Measurements from ENCODE around the gene FGF9. TPM values are rescaled to one million over a fixed set of nuclear protein-coding genes. Genes with fewer than 3 reads are reported as not detected.

The FGF9 gene
- total and polyA plus RNA-seq, 2 of the 8 experiments (the other 6 are each of a cell fraction or from before 2014, with no cell fraction given) = 0.02 TPM; not detected in 1

DNA sequence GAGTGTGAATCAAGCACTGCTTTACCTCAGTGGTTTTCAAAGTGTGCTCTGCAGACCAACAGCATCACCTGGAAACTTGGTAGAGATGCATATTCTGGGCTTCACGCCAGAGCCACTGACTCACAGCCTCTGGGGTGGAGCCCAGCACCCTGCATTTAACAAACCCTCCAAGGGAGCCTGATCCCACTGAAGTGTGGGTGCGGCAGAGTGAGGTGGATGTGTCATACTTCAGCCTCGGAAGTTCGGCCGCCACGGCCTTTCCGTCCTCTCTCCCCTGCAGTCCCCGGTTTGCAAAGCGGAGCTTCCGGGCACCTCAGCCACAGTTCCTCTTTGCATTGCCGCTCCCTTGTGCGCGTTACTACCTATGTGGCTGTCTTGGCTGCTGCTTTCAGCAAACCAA lies 33.6 kb upstream of the FGF9 start:
- Histone ChIP-seq H2BK20ac (ENCODE audit: low read length) (no peak overlapping the region), H3K14ac (ENCODE audit: insufficient read length) (no peak overlapping the region), H4K20me1 (replicated peaks in 1 of 2; ENCODE audit: control insufficient read depth in 1 of 2, insufficient read depth in 2 of 2, low read length in 2 of 2) (no peaks in the 10 kb centered on the region), H2BK12ac (ENCODE audit: low read depth, low read length) (peak overlapping the region; percentile 46; the same call in 1 of the 2 replicates), H3K18ac (ENCODE audit: extremely low read depth, low read length) (no peak overlapping the region), H3K4me2 (ENCODE audit: insufficient read depth in 1 of 2, low read depth in 2 of 2, low read length in 2 of 2) (no peak overlapping the region), H2AK5ac (ENCODE audit: low read depth, low read length) (no peak overlapping the region), H3K4ac (replicated peaks; ENCODE audit: insufficient read length, low read depth, low read length) (no peak overlapping the region), H2BK5ac (ENCODE audit: low read depth, low read length) (no peak overlapping the region), H3K23me2 (ENCODE audit: low read depth, low read length) (no peaks in the 10 kb centered on the region; the same call in 1 of the 2 replicates), H3K79me1 (ENCODE audit: low read depth, low read length) (no peaks in the 10 kb centered on the region), H3K4me1 (replicated peaks in 1 of 4; ENCODE audit: control insufficient read depth in 3 of 4, insufficient read depth in 4 of 4, low read length in 3 of 4) (no peaks in the 10 kb centered on the region), H3K27ac (ENCODE audit: low read depth, low read length) (no peak overlapping the region), H4K8ac (ENCODE audit: extremely low read depth, insufficient read depth, low read length) (no peak overlapping the region), H4K5ac (ENCODE audit: insufficient read length, low read depth, low read length) (no peak overlapping the region), H3K79me2 (ENCODE audit: control insufficient read depth in 1 of 2, insufficient read depth in 2 of 2, low read length in 2 of 2) (no peaks in the 10 kb centered on the region), H3K23ac (ENCODE audit: insufficient read length) (no peak overlapping the region), H3K56ac (replicated peaks; ENCODE audit: insufficient read length, low read depth, low read length) (no peak overlapping the region), H3K9ac (replicated peaks in 1 of 4; ENCODE audit: extremely low read depth in 1 of 4, low read depth in 3 of 4, low read length in 3 of 4) (no peak overlapping the region), H2AFZ (ENCODE audit: low read length) (no peak overlapping the region), H3K4me3 (ENCODE audit: extremely low read depth in 1 of 4, insufficient read depth in 2 of 4, low read depth in 3 of 4, low read length in 4 of 4) (no peak overlapping the region), H4K91ac (replicated peaks; ENCODE audit: insufficient read length, low read length) (no peak overlapping the region), H2BK15ac (ENCODE audit: low read length) (no peak overlapping the region), H2BK120ac (replicated peaks; ENCODE audit: low read depth, low read length) (no peak overlapping the region), H3K9me3 (ENCODE audit: insufficient read depth in 2 of 2, low read depth in 1 of 2, low read length in 1 of 2) (no peaks in the 10 kb centered on the region), H3K27me3 (replicated peaks in 1 of 4; ENCODE audit: control insufficient read depth in 3 of 4, extremely low read depth in 1 of 4, insufficient read depth in 3 of 4, low read length in 3 of 4) (no peaks in the 10 kb centered on the region), H3K36me3 (ENCODE audit: control insufficient read depth in 2 of 4, insufficient read depth in 4 of 4, low read length in 3 of 4) (no peaks in the 10 kb centered on the region)
- POLR2A ChIA-PET (ENCODE audit: partially characterized antibody) = no interaction called here
- no peak for DNase-seq (ENCODE audit: low read depth in 1 of 2, low spot score in 2 of 2)
- CTCF ChIA-PET (ENCODE audit: partially characterized antibody) = interaction anchor here (0.7 to 5.8 kb wide), 26 partner anchors 9 to 1158 kb away, joined by 3 to 41 read pairs (median 4); no protein-coding TSS in a partner anchor
- 93% methylated on average over 12 of the region's 13 CpGs; no CpG with 5 or more reads in 1 of the 2 experiments for WGBS, 2 experiments (ENCODE audit: extremely low coverage in 1 of 2, insufficient coverage in 1 of 2, insufficient read length in 1 of 2, insufficient replicate concordance in 2 of 2, low coverage in 1 of 2, low lambda C conversion rate in 2 of 2, missing lambda C conversion rate in 1 of 2)
- FAIRE-seq = no peak
- TF ChIP-seq TAF1 (IDR thresholded peaks at IDR 0.05; ENCODE audit: low read depth, low read length) (no peak), HDAC2 (IDR thresholded peaks at IDR 0.05; ENCODE audit: borderline replicate concordance in 1 of 2, low read depth in 2 of 2, low read length in 2 of 2) (no peak), JUND (IDR thresholded peaks at IDR 0.05; ENCODE audit: low read length) (no peak), BACH1 (IDR thresholded peaks at IDR 0.05; ENCODE audit: low read length) (no peak), RFX5 (IDR thresholded peaks at IDR 0.05; ENCODE audit: borderline replicate concordance, low read depth, low read length) (no peak), NANOG (IDR thresholded peaks at IDR 0.05; ENCODE audit: insufficient read depth, low read depth, low read length, poor library complexity, severe bottlenecking) (no peak), NRF1 (IDR thresholded peaks at IDR 0.05; ENCODE audit: low read depth, low read length) (no peak)
- TF ChIP-seq, protein P1, sequence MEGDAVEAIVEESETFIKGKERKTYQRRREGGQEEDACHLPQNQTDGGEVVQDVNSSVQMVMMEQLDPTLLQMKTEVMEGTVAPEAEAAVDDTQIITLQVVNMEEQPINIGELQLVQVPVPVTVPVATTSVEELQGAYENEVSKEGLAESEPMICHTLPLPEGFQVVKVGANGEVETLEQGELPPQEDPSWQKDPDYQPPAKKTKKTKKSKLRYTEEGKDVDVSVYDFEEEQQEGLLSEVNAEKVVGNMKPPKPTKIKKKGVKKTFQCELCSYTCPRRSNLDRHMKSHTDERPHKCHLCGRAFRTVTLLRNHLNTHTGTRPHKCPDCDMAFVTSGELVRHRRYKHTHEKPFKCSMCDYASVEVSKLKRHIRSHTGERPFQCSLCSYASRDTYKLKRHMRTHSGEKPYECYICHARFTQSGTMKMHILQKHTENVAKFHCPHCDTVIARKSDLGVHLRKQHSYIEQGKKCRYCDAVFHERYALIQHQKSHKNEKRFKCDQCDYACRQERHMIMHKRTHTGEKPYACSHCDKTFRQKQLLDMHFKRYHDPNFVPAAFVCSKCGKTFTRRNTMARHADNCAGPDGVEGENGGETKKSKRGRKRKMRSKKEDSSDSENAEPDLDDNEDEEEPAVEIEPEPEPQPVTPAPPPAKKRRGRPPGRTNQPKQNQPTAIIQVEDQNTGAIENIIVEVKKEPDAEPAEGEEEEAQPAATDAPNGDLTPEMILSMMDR (IDR thresholded peaks at IDR 0.05; ENCODE audit: control extremely low read depth in 1 of 3, insufficient read depth in 1 of 3, low read depth in 1 of 3, low read length in 3 of 3) = no peak
- TF ChIP-seq, protein P2, sequence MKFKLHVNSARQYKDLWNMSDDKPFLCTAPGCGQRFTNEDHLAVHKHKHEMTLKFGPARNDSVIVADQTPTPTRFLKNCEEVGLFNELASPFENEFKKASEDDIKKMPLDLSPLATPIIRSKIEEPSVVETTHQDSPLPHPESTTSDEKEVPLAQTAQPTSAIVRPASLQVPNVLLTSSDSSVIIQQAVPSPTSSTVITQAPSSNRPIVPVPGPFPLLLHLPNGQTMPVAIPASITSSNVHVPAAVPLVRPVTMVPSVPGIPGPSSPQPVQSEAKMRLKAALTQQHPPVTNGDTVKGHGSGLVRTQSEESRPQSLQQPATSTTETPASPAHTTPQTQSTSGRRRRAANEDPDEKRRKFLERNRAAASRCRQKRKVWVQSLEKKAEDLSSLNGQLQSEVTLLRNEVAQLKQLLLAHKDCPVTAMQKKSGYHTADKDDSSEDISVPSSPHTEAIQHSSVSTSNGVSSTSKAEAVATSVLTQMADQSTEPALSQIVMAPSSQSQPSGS (IDR thresholded peaks at IDR 0.05; ENCODE audit: low read length) = no peak

Measured in H1 (cell line).